SK-N-MC (cell line): Measurements from ENCODE around the gene PANK1.

Source experiments
- EZH2 ChIP-seq: fragments of 200-600 bp; sonication (generic); IDR thresholded peaks from one replicate; pipeline ENCODE4 v1.6.1; 2017; ENCODE audit warnings: antibody characterized with exemption
- FOXP2 ChIP-seq: optimal IDR thresholded peaks from 2 replicates; pipeline ENCODE3; 2011; ENCODE audit warnings: mild to moderate bottlenecking, moderate library complexity; ENCODE audit not compliant: insufficient read depth; ENCODE audit errors: extremely low read length, control extremely low read depth

DNA sequence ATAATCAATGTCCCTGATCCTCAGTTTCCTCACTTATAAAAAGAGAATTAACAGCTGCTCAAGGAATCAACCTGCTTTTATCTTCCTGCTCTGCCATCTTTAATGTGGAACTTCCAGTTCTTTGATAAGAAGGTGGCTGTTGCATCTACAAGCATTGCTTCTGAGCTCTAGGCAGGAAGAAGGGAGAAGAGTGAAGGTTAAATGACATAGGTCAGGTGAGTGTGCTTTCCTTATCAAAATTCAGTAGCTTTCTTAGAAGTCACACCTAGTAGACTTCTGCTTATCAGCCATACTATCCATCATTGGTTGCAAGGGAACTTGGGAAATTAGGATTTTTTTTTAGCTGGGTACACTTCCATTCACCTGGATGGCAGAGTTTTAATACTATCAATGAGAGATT is 32.3 kb upstream of the PANK1 start:
- TF ChIP-seq EZH2 (no peak), FOXP2 (no peak)
